ENCODE data around the gene GNA15.

DNA sequence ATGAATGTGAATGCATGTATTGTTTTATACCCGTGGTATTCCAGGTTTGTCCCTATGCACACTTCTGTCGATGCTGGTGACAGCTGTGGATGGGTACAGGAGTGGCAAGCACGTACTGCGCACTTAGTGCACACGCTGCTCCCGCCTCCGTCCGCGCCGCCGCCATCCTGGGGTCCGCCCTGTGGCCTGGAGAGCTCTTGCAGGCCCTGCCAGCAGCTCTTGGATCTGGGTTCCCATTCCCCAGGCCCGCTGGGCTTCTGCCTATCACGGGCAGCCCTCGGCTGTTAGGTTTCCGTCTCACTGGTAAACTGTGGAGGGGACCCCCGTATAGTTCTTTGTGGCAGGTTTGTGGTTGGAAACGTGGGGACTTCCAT lies 37.7 kb upstream of the GNA15 start:
- TF ChIP-seq, protein P1, sequence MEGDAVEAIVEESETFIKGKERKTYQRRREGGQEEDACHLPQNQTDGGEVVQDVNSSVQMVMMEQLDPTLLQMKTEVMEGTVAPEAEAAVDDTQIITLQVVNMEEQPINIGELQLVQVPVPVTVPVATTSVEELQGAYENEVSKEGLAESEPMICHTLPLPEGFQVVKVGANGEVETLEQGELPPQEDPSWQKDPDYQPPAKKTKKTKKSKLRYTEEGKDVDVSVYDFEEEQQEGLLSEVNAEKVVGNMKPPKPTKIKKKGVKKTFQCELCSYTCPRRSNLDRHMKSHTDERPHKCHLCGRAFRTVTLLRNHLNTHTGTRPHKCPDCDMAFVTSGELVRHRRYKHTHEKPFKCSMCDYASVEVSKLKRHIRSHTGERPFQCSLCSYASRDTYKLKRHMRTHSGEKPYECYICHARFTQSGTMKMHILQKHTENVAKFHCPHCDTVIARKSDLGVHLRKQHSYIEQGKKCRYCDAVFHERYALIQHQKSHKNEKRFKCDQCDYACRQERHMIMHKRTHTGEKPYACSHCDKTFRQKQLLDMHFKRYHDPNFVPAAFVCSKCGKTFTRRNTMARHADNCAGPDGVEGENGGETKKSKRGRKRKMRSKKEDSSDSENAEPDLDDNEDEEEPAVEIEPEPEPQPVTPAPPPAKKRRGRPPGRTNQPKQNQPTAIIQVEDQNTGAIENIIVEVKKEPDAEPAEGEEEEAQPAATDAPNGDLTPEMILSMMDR (IDR thresholded peaks at IDR 0.05; ENCODE audit: extremely low read depth in 1 of 2, insufficient read depth in 1 of 2, low read depth in 1 of 2, low read length in 2 of 2), result peak in 1 of 2 donors; percentile 27
- TF ChIP-seq POLR2A (IDR thresholded peaks at IDR 0.05; ENCODE audit: low read depth, low read length) (no peak), MYC (IDR thresholded peaks at IDR 0.05; ENCODE audit: low read depth, low read length) (no peak), JUN (IDR thresholded peaks at IDR 0.05; ENCODE audit: borderline replicate concordance, insufficient read depth, insufficient read length, low read depth) (no peak)

Measured in endothelial cell of umbilical vein (primary cell).